Esophagus squamous epithelium (tissue), 5 donors: ENCODE data around the gene HCAR2. TPM values are rescaled to one million over a fixed set of nuclear protein-coding genes. Genes with fewer than 3 reads are reported as not detected.
A peak's percentile ranks its signal among the peaks of the same experiment; 100 is the strongest.
"Not testable (repeated sequence)": the region's sequence is repeated elsewhere in the genome, so short reads cannot be mapped to it uniquely, and the experiment has no call there.

Experiments used
- DNase-seq: peaks from one replicate; lab custom pipeline; 2025; lab: John Stamatoyannopoulos, UW
- H3K27ac ChIP-seq, 4 donors: fragments of 200-600 bp; sonication (generic); one replicate each; pipeline ENCODE4 v1.5.1; 2016 to 2019; ENCODE audit warnings: mild to moderate bottlenecking in 1 of 4
- H3K27me3 ChIP-seq, 4 donors: fragments of 200-600 bp; sonication (generic); 1 replicate in 3 of 4; 2 replicates in 1 of 4; pipeline versions ENCODE4 v1.5.1 to v1.6.0; 2017 to 2021; ENCODE audit warnings: antibody characterized with exemption in 1 of 4
- H3K36me3 ChIP-seq, 3 donors: fragments of 200-600 bp; sonication (generic); one replicate each; pipeline ENCODE4 v1.5.1; 2016 to 2019
- H3K4me1 ChIP-seq, 3 donors: fragments of 200-600 bp; sonication (generic); one replicate each; pipeline ENCODE4 v1.5.1; 2017 to 2019
- H3K4me3 ChIP-seq, 4 donors: fragments of 200-600 bp; sonication (generic); 1 replicate in 3 of 4; 2 replicates in 1 of 4; pipeline ENCODE4 v1.5.1; 2016 to 2019; ENCODE audit warnings: mild to moderate bottlenecking in 2 of 4, moderate library complexity in 1 of 4
- H3K9me3 ChIP-seq, 3 donors: fragments of 200-600 bp; sonication (generic); one replicate each; pipeline ENCODE4 v1.5.1; 2016 to 2019
- CTCF ChIP-seq, 6 experiments: fragments of 450-650 bp in 4 of 6; fragments of 200-600 bp in 2 of 6; sonication (generic) in 2 of 6; IDR thresholded peaks; one replicate each; pipeline ENCODE4 v1.5.1; 2016 to 2019; ENCODE audit warnings: antibody characterized with exemption in 6 of 6, mild to moderate bottlenecking in 4 of 6, moderate library complexity in 4 of 6
- POLR2A ChIP-seq, 4 donors: fragments of 450-650 bp; IDR thresholded peaks; one replicate each; pipeline ENCODE4 v1.6.1; 2017; ENCODE audit warnings: antibody characterized with exemption in 4 of 4, mild to moderate bottlenecking in 4 of 4, moderate library complexity in 3 of 4
- WGBS, 2 donors: methylation state at CpG; one replicate each; pipeline ENCODE4 v1.1.5; 2018; 5-methylcytosine and 5-hydroxymethylcytosine counted together
- intact Hi-C: fragments of 100-400 bp; cut with DNase I; formaldehyde crosslinking; loops from one replicate; pipeline ENCODE4 v1.15.0; 2022
- total RNA-seq, 4 donors: library from RNA; depleted of rRNA; stranded (reverse); fragments of >200 nt; gene quantifications; one replicate each; pipeline ENCODE4 v1.1.0, GENCODE V29; 2016
- donor health status: DM: yes; HTN: yes; CAD: no.

HCAR2 gene
- total RNA-seq, 4 donors from 2014 or later: 12.0 to 24.1 (median 17.7) TPM

- Histone ChIP-seq H3K36me3 (no peaks in the 10 kb centered on the region), H3K27me3 (no peaks in the 10 kb centered on the region), H3K9me3 (no peaks in the 10 kb centered on the region), H3K4me1 (peaks cover 0 to under 1% (median 0%) of the 10 kb centered on the region in 3 donors), H3K4me3 (no peak overlapping the region), H3K27ac (no peak overlapping the region)
- 92 to 95% methylated on average over 3 of the region's 3 CpGs for WGBS, 2 donors
- DNase-seq: no peak
- intact Hi-C loops: no loop called here
- no peak for TF ChIP-seq CTCF (IDR thresholded peaks at IDR 0.05)
- no peak for TF ChIP-seq POLR2A (IDR thresholded peaks at IDR 0.05)
Observed at GRCh38 chr12:122661938-122662337, 41.2 kb downstream of the HCAR2 start.

- 62 to 68% methylated on average over 9 to 10 of the region's 16 CpGs for WGBS, 2 donors
Observed at GRCh38 chr12:122661246-122661645, 41.9 kb downstream of the HCAR2 start.

GRCh38 chr12:122659579-122659978 is 43.6 kb downstream of the HCAR2 start:
- DNase-seq: no peak
- Histone ChIP-seq H3K9me3 (no peaks in the 10 kb centered on the region), H3K36me3 (no peaks in the 10 kb centered on the region), H3K27me3 (no peaks in the 10 kb centered on the region), H3K4me1 (peaks cover 0 to 17% (median 0%) of the 10 kb centered on the region in 3 donors), H3K27ac (no peak overlapping the region), H3K4me3 (no peak overlapping the region)
- intact Hi-C loops: no loop called here
- TF ChIP-seq CTCF (IDR thresholded peaks at IDR 0.05) (no peak), POLR2A (IDR thresholded peaks at IDR 0.05) (no peak)
- 70 to 75% methylated on average over 5 of the region's 6 CpGs for WGBS, 2 donors

More at GRCh38 chr12:122661246-122661645, 41.9 kb downstream of the HCAR2 start:
- Histone ChIP-seq H3K27me3 (no peaks in the 10 kb centered on the region), H3K36me3 (no peaks in the 10 kb centered on the region), H3K9me3 (no peaks in the 10 kb centered on the region), H3K27ac (no peak overlapping the region), H3K4me1 (peaks cover 0 to 8% (median 0%) of the 10 kb centered on the region in 3 donors), H3K4me3 (no peak overlapping the region)
- TF ChIP-seq CTCF (IDR thresholded peaks at IDR 0.05): no peak
- TF ChIP-seq POLR2A (IDR thresholded peaks at IDR 0.05): no peak
- intact Hi-C loops: no loop called here
- DNase-seq: no peak

- no peak for DNase-seq
- H3K27me3 ChIP-seq: no peaks in the 10 kb centered on the region
- H3K4me3 ChIP-seq: no peak overlapping the region
- H3K36me3 ChIP-seq: no peaks in the 10 kb centered on the region
- H3K9me3 ChIP-seq: no peaks in the 10 kb centered on the region
- peak overlapping the region; percentile 15 to 70 (median 17) for H3K27ac ChIP-seq
- 58 to 66% methylated on average over 3 of the region's 3 CpGs for WGBS, 2 donors
- H3K4me1 ChIP-seq: peaks cover 3 to 30% (median 4%) of the 10 kb centered on the region in 3 donors
- intact Hi-C loops: no loop called here
- TF ChIP-seq CTCF (IDR thresholded peaks at IDR 0.05): no peak
- no peak for TF ChIP-seq POLR2A (IDR thresholded peaks at IDR 0.05)
Observed at GRCh38 chr12:122656298-122656697, 46.9 kb downstream of the HCAR2 start.

- H3K36me3 ChIP-seq, DNase-seq, intact Hi-C loops, H3K9me3 ChIP-seq, H3K27ac ChIP-seq, H3K4me3 ChIP-seq, H3K27me3 ChIP-seq: not testable (repeated sequence)
- 92% methylated on average over 8 of the region's 8 CpGs for WGBS, 2 donors
- peaks cover 6 to 47% (median 10%) of the 10 kb centered on the region in 3 donors for H3K4me1 ChIP-seq
Observed at GRCh38 chr12:122653291-122653690, 49.9 kb downstream of the HCAR2 start.
